Measurements from ENCODE around the gene NKD2.

Gene NKD2

GRCh38 chr5:976849-977751, 31.5 kb upstream of the NKD2 start:
- Histone ChIP-seq H3K9ac (ENCODE audit: low read length) (no peak overlapping the region), H3K27ac (ENCODE audit: low read depth, low read length, poor library complexity, severe bottlenecking) (no peak overlapping the region), H3K79me2 (ENCODE audit: insufficient read depth, low read length) (no peaks in the 10 kb centered on the region), H3K4me2 (ENCODE audit: low read length) (no peak overlapping the region), H3K4me1 (ENCODE audit: insufficient read depth, low read length, severe bottlenecking) (no peaks in the 10 kb centered on the region), H3K27me3 (ENCODE audit: insufficient read depth, low read length) (no peaks in the 10 kb centered on the region), H3F3A (ENCODE audit: insufficient read depth, low read length) (no peaks in the 10 kb centered on the region), H4K20me1 (ENCODE audit: insufficient read depth, low read length) (no peaks in the 10 kb centered on the region), H2AFZ (ENCODE audit: low read length) (no peak overlapping the region), H3K9me3 (ENCODE audit: low read length) (no peaks in the 10 kb centered on the region), H3K9me2 (ENCODE audit: low read depth, low read length) (no peaks in the 10 kb centered on the region), H3K36me3 (ENCODE audit: insufficient read depth, low read length) (no peaks in the 10 kb centered on the region), H3K4me3 (ENCODE audit: low read depth, low read length, poor library complexity, severe bottlenecking) (no peak overlapping the region)
- TF ChIP-seq CTCF (IDR thresholded peaks at IDR 0.05; ENCODE audit: low read length) = no peak
- no peak for TF ChIP-seq EZH2 (IDR thresholded peaks at IDR 0.05; ENCODE audit: borderline replicate concordance, low read length)

- Histone ChIP-seq H3K4me1 (ENCODE audit: insufficient read depth, low read length, severe bottlenecking) (no peaks in the 10 kb centered on the region), H3K9ac (ENCODE audit: low read length) (no peak overlapping the region), H3K4me3 (ENCODE audit: low read depth, low read length, poor library complexity, severe bottlenecking) (no peak overlapping the region), H3K36me3 (ENCODE audit: insufficient read depth, low read length) (no peaks in the 10 kb centered on the region), H2AFZ (ENCODE audit: low read length) (no peak overlapping the region), H3F3A (ENCODE audit: insufficient read depth, low read length) (no peaks in the 10 kb centered on the region), H4K20me1 (ENCODE audit: insufficient read depth, low read length) (no peaks in the 10 kb centered on the region), H3K4me2 (ENCODE audit: low read length) (no peak overlapping the region), H3K27ac (ENCODE audit: low read depth, low read length, poor library complexity, severe bottlenecking) (no peak overlapping the region), H3K9me2 (ENCODE audit: low read depth, low read length) (no peaks in the 10 kb centered on the region), H3K27me3 (ENCODE audit: insufficient read depth, low read length) (no peaks in the 10 kb centered on the region), H3K79me2 (ENCODE audit: insufficient read depth, low read length) (no peaks in the 10 kb centered on the region), H3K9me3 (ENCODE audit: low read length) (no peaks in the 10 kb centered on the region)
- TF ChIP-seq EZH2 (IDR thresholded peaks at IDR 0.05; ENCODE audit: borderline replicate concordance, low read length) (no peak), CTCF (IDR thresholded peaks at IDR 0.05; ENCODE audit: low read length) (no peak)
Observed at GRCh38 chr5:978054-978453, 30.5 kb upstream of the NKD2 start.

GRCh38 chr5:978693-979092, 29.9 kb upstream of the NKD2 start:
- Histone ChIP-seq H3K27ac (ENCODE audit: low read depth, low read length, poor library complexity, severe bottlenecking) (no peak overlapping the region), H2AFZ (ENCODE audit: low read length) (no peak overlapping the region), H3K27me3 (ENCODE audit: insufficient read depth, low read length) (no peaks in the 10 kb centered on the region), H4K20me1 (ENCODE audit: insufficient read depth, low read length) (no peaks in the 10 kb centered on the region), H3K4me2 (ENCODE audit: low read length) (no peak overlapping the region), H3F3A (ENCODE audit: insufficient read depth, low read length) (no peaks in the 10 kb centered on the region), H3K4me1 (ENCODE audit: insufficient read depth, low read length, severe bottlenecking) (no peaks in the 10 kb centered on the region), H3K9me3 (ENCODE audit: low read length) (no peaks in the 10 kb centered on the region), H3K4me3 (ENCODE audit: low read depth, low read length, poor library complexity, severe bottlenecking) (no peak overlapping the region), H3K79me2 (ENCODE audit: insufficient read depth, low read length) (no peaks in the 10 kb centered on the region), H3K36me3 (ENCODE audit: insufficient read depth, low read length) (no peaks in the 10 kb centered on the region), H3K9ac (ENCODE audit: low read length) (no peak overlapping the region), H3K9me2 (ENCODE audit: low read depth, low read length) (no peaks in the 10 kb centered on the region)
- TF ChIP-seq CTCF (IDR thresholded peaks at IDR 0.05; ENCODE audit: low read length) (no peak), EZH2 (IDR thresholded peaks at IDR 0.05; ENCODE audit: borderline replicate concordance, low read length) (no peak)

Measured in OCI-LY1 (cell line).